Measurements from ENCODE around the gene DENND10.
"Not testable (repeated sequence)": the region's sequence is repeated elsewhere in the genome, so short reads cannot be mapped to it uniquely, and the experiment has no call there.

The DENND10 gene

GRCh38 chr10:119103903-119104653, at the start of gene DENND10:
Gene DENND10, plus strand, starts transcription at chr10:119104113. Its CDS starts 30 bp downstream, at chr10:119104143.
- DNase-seq, result peak in 1 of 2 experiments; percentile 10

GRCh38 chr10:119055472-119055871, 48.4 kb upstream of the DENND10 start:
- no peak for DNase-seq

DNA sequence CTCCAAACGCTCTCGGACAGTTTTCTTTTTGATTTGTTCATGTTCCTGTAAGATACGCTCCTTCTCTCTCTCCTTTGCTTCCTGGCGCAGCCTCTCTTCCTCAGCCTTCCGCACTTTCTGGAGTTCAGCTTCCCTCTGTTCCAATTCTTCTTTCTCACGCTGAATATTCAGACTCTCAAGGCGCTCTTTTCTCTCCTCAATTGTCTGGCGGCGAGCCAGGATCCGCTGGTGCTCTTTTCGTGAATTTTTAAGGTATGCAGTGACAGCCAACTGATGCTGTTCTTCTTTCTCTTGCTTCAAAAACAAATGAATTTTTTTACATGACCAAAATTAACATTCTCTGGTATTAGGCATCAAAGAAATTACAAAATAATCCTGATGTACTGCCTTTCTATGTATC, 45.9 kb upstream of the DENND10 start:
- DNase-seq, result no peak

GRCh38 chr10:119059557-119059956, 44.4 kb upstream of the DENND10 start:
- no peak for DNase-seq

GRCh38 chr10:119060107-119060506, 43.8 kb upstream of the DENND10 start:
- DNase-seq, result no peak

DNA sequence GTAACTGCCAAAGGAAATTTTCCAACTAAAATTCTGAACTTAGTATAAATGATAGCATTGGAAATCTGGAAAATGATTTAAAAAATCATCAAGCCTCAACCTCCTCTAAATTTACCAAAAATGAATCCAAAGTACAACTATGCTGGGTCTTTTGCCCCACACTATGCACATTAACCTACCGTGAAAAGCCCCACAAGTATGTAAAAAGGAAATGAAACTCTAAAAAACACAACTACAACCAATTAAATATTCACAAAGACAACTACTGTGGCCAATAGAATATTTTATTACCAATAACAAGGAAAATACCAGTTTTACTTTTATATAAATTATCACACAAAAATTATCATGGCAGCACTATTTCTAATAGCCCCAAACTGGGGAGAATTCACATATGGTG, 42.6 kb upstream of the DENND10 start:
- no peak for DNase-seq

DNA sequence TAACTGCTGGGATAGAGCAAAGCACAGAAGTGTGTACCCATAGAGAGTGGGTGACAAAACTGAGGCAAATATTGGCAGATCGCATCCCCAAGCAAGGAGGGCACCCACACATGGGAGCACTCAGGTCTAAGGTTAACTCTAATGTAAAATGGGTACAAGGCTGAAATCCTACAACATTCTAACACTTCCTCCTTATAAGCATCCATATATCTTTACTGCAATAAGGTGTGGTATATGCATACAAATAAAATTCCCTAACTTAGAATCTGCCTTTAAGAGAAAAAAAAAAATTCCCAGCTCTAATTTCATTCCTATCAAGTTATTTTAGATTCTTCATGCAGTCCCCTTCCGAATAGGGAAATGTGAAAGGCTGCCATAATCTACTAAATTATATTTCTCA, 42.0 kb upstream of the DENND10 start:
- no peak for DNase-seq

- DNase-seq, result no peak
Measured at GRCh38 chr10:119070395-119071165, 33.3 kb upstream of the DENND10 start.

DNA sequence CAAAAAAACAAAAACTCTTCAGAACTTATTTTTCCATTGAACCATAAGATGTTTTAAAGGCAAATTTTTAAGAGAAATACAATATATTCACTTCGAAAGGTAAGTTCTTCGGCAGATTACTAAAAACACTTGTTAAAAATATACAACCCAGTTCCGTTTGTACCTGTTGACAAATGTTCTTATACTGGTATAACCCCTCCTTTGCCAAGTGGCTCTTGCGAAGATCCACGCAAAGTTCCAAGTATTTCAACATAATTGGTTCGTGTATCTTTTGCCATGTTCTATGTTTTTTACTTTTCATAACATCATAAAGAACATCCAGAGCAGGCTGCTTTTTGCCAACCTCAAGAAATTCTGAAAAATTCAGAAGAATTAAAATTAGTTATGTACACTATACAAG, 30.3 kb upstream of the DENND10 start:
- no peak for DNase-seq

DNA sequence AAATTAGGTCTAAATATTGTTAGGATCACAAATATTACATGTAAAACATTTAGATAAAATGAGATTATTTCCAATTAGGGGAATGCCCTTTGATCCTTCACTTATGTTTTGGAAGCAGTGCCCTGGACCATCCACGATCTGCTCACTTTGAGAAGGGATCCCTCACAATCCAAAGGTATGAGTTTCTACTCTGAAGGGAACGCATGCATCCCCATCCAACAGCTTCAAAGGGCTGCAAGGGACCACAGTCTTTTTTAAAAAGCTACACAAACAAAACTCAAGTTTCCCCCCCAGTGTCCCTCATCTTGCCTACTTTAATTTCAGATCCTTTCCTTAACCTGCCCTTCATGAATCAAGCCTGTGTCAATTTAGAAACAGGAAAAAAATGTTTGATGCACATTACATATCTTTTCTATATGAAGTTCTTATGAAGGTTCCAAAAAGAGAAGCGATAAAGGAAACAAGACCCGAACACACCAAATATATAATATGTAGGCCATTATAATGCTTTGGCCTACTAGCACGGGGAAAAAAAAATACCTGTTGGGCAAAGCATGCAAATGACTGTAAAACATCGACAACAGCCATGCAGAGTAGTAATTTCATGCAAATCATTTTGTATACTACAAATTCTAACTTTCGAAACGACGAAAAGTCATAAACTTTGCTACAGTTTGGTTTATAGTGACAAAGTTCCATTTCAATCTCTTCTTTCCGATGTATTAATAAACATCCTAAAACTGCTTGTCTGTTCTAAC, 25.3 kb upstream of the DENND10 start:
- DNase-seq, result no peak

DNA sequence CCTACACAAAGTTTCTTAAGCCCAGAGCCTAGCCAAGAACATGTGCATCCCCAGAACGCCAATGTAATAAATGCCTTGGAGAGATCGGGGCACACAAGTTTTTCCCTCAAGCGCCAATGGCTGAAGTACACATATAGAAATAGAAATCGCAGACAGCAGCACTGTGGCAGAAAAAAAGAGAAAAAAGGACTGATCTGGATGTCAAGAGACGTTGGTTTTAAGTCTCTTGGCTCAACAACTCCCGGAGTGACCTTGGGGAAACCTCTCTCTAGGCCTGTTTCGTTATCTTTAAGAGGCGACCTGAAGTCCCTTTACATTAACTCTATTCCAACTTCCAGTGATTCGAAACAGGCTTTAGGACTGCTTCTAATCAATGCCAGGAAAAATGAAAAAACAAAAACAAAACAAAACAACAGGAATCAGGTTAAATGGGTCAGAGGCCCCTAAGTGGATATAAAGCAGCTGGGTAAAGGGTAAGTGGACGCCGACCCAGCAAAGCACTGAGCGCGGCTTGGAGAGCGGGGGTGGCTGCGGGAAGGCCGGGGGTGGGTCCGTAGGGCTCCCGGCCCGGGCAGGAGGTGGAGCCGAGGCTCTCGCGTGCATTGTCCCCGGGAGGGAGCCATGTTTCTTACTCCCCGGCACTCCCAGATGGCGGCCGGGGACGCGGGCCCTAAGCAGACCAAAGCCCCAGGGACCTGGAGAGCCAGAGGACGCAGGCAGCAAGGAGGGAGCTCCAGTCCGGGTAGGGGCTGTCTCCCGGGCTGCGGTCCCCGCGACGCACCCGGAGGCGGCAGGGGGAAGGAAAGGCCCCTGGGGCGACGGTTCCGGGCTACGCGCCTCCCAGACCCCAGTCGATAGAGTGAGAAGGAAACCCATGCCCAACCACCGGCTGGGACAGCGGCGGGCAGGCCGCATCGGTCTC, 24.1 kb upstream of the DENND10 start:
- DNase-seq, result peak in 1 of 2 experiments; percentile 1

DNA sequence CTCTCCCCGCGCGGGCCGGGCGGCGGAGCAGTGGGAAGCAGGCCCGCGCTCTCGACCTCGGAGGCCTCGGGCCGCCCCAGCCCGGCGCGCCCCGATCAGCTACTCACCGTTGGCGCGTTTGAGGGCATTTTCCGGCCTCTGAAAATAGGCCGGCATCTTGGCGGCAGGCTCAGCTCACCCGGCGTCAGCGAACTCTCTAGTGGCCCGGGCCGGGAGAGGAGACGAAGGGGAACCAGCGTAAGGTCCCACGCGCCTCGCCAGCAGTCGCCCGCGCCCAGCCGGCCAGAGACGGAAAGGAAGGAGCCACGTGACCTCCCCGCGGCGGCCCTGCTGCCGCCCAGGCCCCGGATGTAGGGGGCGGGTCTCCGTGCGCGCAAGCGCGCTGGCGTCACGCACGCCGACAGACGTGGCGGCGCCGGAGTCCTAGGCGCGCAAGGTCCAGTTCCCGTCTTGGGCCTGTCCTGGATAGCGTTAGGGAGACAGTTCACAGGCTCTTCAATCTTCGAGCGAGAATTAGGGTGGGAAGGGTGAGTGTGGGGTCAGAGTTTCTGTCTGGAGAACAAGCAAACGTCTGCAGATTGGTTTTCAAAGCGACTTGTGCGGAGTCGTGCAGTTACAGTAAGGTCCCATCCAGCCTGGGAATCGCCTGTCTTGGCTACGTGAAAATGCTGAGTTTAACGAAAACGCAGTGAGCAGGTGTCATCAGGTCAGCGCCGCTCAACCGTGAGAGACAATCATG, 23.2 kb upstream of the DENND10 start, which contains the start of gene EIF3A:
TSS of gene EIF3A (minus strand) at position 297 of the 739 bp plus-strand sequence. CDS start at position 156, 141 bp downstream.
- peak; percentile 30 to 71 for DNase-seq

DNA sequence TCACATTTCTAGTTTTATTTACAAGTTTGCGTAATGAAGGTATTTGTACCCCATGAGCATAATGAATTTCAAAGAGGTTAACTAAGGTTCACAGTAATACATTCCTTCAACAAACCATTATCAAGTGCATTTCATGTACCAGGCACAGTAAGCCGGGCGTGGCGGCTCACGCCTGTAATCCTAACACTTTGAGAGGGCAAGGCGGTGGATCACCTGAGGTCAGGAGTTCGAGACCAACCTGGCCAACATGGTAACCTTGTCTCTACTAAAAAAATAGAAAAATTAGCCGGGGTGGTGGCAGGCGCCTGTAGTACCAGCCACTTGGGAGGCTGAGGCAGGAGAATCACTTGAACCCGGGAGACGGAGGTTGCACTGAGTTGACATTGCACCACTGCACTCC, 19.0 kb upstream of the DENND10 start:
- no peak for DNase-seq

GRCh38 chr10:119087271-119087882, 16.5 kb upstream of the DENND10 start:
- DNase-seq, result no peak

- DNase-seq, result no peak
Measured at GRCh38 chr10:119090026-119090795, 13.7 kb upstream of the DENND10 start.

- DNase-seq, result no peak
Measured at GRCh38 chr10:119090968-119091367, 12.9 kb upstream of the DENND10 start.

GRCh38 chr10:119095640-119096039, 8.3 kb upstream of the DENND10 start:
- no peak for DNase-seq

DNA sequence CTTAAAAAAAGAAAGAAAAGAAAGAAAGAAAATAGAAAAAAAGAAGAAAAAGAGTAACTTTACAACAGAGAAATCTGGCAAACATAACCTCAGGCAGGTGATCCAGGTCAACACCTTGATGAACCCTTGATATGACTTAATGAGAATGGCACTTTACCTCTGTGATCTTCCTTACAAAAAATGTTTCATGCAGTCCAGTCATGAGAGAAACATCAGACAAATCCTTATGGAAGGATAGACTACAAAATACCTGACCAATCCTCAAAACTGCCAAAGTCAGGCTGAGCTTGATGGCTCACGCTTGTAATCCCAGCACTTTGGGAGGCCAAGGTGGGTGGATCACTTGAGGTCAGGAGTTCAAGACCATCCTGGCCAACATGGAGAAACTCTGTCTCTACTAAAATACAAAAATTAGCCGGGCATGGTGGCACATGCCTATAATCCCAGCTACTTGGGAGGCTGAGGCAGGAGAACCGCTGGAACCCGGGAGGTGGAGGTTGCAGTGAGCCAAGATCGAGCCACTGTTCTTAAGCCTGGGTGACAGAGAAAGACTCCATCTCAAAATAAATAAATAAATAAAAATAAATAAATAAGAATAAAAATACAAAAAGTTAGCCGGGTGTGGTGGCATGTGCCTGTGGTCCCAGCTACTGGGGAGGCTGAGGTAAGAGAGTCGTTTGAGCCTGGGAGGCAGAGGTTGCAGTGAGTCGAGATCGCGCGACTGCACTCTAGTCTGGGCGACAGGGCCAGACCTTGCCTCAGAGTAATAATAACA, 7.1 kb upstream of the DENND10 start:
- not testable (repeated sequence) for DNase-seq

DNA sequence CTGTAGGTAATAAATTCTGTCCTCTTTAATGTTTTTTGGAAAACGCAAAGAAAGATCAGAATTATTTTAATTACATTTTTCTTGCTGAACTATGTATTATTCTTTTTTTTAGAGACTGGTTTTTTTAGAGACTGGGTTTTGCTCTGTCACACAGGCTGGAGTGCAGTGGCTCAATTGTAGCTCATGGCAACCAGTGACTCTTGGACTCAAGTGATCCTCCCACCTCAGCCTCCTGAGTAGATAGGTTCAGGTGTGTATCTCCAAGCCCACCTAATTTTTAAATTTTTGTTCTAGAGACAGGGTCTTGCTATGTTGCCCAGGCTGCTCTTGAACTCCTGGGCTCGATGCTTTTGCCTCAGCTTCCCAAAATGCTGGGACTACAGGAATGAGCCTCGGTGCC, 5.3 kb upstream of the DENND10 start:
- no peak for DNase-seq
